Endothelial cell of umbilical vein (primary cell): ENCODE results near the gene CHSY1.

Experiments
- CTCF ChIP-seq, 2 donors: IDR thresholded peaks; 1 replicate in 1 of 2; 2 replicates in 1 of 2; pipeline ENCODE4 v1.5.1; 2011; ENCODE audit warnings: low read length in 2 of 2, mild to moderate bottlenecking in 2 of 2, moderate library complexity in 2 of 2, control low read depth in 1 of 2, inconsistent platforms in 1 of 2, low read depth in 1 of 2; ENCODE audit not compliant: insufficient read depth in 1 of 2; ENCODE audit errors: extremely low read depth in 1 of 2
- EZH2 ChIP-seq: IDR thresholded peaks from 2 replicates; pipeline ENCODE4 v1.6.1; 2012; ENCODE audit warnings: borderline replicate concordance, low read depth, mild to moderate bottlenecking, moderate library complexity, low read length, inconsistent platforms; ENCODE audit not compliant: severe bottlenecking
- FOS ChIP-seq: IDR thresholded peaks from 2 replicates; pipeline ENCODE4 v1.6.1; 2011; ENCODE audit warnings: mild to moderate bottlenecking, low read length, moderate library complexity, borderline replicate concordance; ENCODE audit not compliant: insufficient read depth
- JUN ChIP-seq: IDR thresholded peaks from 2 replicates; pipeline ENCODE4 v1.6.1; 2011; ENCODE audit warnings: borderline replicate concordance, low read depth; ENCODE audit not compliant: insufficient read length, insufficient read depth
- MYC ChIP-seq: IDR thresholded peaks from one replicate; pipeline ENCODE4 v1.6.1; 2011; ENCODE audit warnings: mild to moderate bottlenecking, low read depth, low read length
- POLR2A ChIP-seq: IDR thresholded peaks from 2 replicates; pipeline ENCODE4 v1.6.1; 2012; ENCODE audit warnings: low read depth, mild to moderate bottlenecking, control low read depth, low read length
- POLR2AphosphoS5 ChIP-seq: IDR thresholded peaks from 2 replicates; pipeline ENCODE4 v1.6.1; 2012; ENCODE audit warnings: low read depth, mild to moderate bottlenecking, control low read depth, low read length, moderate library complexity; ENCODE audit not compliant: insufficient read depth

GRCh38 chr15:101262551-101262950, 10.7 kb upstream of the CHSY1 start:
- TF ChIP-seq CTCF (IDR thresholded peaks at IDR 0.05; ENCODE audit: extremely low read depth in 1 of 2, insufficient read depth in 1 of 2, low read depth in 1 of 2, low read length in 2 of 2) = no peak
- no peak for TF ChIP-seq EZH2
- TF ChIP-seq POLR2AphosphoS5 = no peak
- no peak for TF ChIP-seq JUN
- no peak for TF ChIP-seq POLR2A
- TF ChIP-seq MYC = no peak
- TF ChIP-seq FOS = no peak
